ENCODE results near the gene CCDC40. TPM values are rescaled to one million over a fixed set of nuclear protein-coding genes. Genes with fewer than 3 reads are reported as not detected.

CCDC40 gene
- total and polyA plus RNA-seq, 9 of the 15 experiments (the other 6 are each of a cell fraction or from before 2014, with no cell fraction given) = 0.07 to 0.33 TPM; not detected in 7

GRCh38 chr17:80063830-80064585, 27.6 kb downstream of the CCDC40 start:
- Histone ChIP-seq H3K9me3 (replicated peaks; ENCODE audit: control insufficient read depth, insufficient read depth, low read depth, low read length) (no peaks in the 10 kb centered on the region), H3K4me3 (no peak overlapping the region), H3K9me1 (ENCODE audit: control insufficient read depth, insufficient read depth, low read length) (no peaks in the 10 kb centered on the region), H3K79me2 (ENCODE audit: control insufficient read depth, insufficient read depth, low read length) (no peaks in the 10 kb centered on the region), H3K4me1 (replicated peaks in 1 of 2; ENCODE audit: control insufficient read depth in 2 of 2, insufficient read depth in 2 of 2, low read length in 2 of 2) (peaks cover 15 to 19% of the 10 kb centered on the region in 2 experiments), H3K27me3 (ENCODE audit: control insufficient read depth in 2 of 2, insufficient read depth in 2 of 2, low read length in 2 of 2) (peaks cover 12 to 54% of the 10 kb centered on the region in 2 experiments), H3K4me2 (ENCODE audit: insufficient read depth, low read length) (peak overlapping the region; percentile 55), H2AFZ (ENCODE audit: low read depth, low read length) (peak overlapping the region; percentile 87), H3K36me3 (ENCODE audit: control insufficient read depth, insufficient read depth, low read length) (no peaks in the 10 kb centered on the region), H4K20me1 (replicated peaks; ENCODE audit: control insufficient read depth, insufficient read depth, low read length) (no peaks in the 10 kb centered on the region), H3K9ac (ENCODE audit: insufficient read depth in 1 of 2, low read depth in 2 of 2, low read length in 2 of 2) (peak overlapping the region in 1 of 2 experiments; percentile 23; a peak in 1 of 4 replicates), H3K27ac (ENCODE audit: extremely low read depth, low read depth, low read length) (no peak overlapping the region)
- DNase-seq (ENCODE audit: extremely low read depth in 1 of 4, low spot score in 3 of 4) = peak; percentile 65 to 73 (median 68)
- POLR2A ChIA-PET = interaction anchor here (0.6 kb wide), 1 partner anchor 594 kb away, joined by 3 read pairs; no protein-coding TSS in a partner anchor
- in situ Hi-C loops (cut with MboI) (no loop called here), intact Hi-C loops (cut with micrococcal nuclease) (no loop called here)
- ATAC-seq = peak; percentile 85
- 23% methylated on average over 27 of the region's 27 CpGs for WGBS (ENCODE audit: insufficient coverage, low coverage, missing lambda C conversion rate)
- no TSS peak for BruUV-seq (replicated peaks)
- peak; percentile 79 for FAIRE-seq
- CTCF ChIA-PET (ENCODE audit: low intra/inter-chr PET ratio) = no interaction called here
- TF ChIP-seq FOSL1 (tag; conservative IDR thresholded peaks at IDR 0.05) = peak; percentile 85
- no peak for TF ChIP-seq KDM4B (IDR thresholded peaks at IDR 0.05; ENCODE audit: borderline replicate concordance in 2 of 2, low read depth in 1 of 2)
- TF ChIP-seq NELFE (IDR thresholded peaks at IDR 0.05; ENCODE audit: insufficient read depth, insufficient read length) = no peak
- peak; percentile 28 to 37; a peak in 1 of 4 replicates for TF ChIP-seq NRF1 (conservative IDR thresholded peaks at IDR 0.05 in 1 of 2, IDR thresholded peaks at IDR 0.05 in 1 of 2)
- peak; percentile 20; the same call in 1 of the 2 replicates for TF ChIP-seq MECOM (CRISPR knock-in tag; IDR thresholded peaks at IDR 0.05)
- TF ChIP-seq NFE2 (IDR thresholded peaks at IDR 0.05; ENCODE audit: low read depth) = peak; percentile 90
- no peak for TF ChIP-seq NR3C1 (CRISPR knock-in tag; IDR thresholded peaks at IDR 0.05)
- TF ChIP-seq MNT (conservative IDR thresholded peaks at IDR 0.05) = no peak
- TF ChIP-seq JUNB (CRISPR knock-in tag; conservative IDR thresholded peaks at IDR 0.05) = peak; percentile 65
- no peak for TF ChIP-seq KLF1 (tag; IDR thresholded peaks at IDR 0.05)
- TF ChIP-seq CBFA2T3 (IDR thresholded peaks at IDR 0.05) = no peak
- TF ChIP-seq SMAD2 (IDR thresholded peaks at IDR 0.05; ENCODE audit: low read depth, low read length) = no peak
- TF ChIP-seq ZNF384 (IDR thresholded peaks at IDR 0.05; ENCODE audit: low read depth, low read length) = no peak
- peak; percentile 68 for TF ChIP-seq MAFF (IDR thresholded peaks at IDR 0.05; ENCODE audit: low read length)
- peak; percentile 42; the same call in 1 of the 2 replicates for TF ChIP-seq SMARCE1 (IDR thresholded peaks at IDR 0.05)
- TF ChIP-seq JUN (IDR thresholded peaks at IDR 0.05; ENCODE audit: borderline replicate concordance, low read depth, low read length) = peak; percentile 67; the same call in 1 of the 2 replicates
- TF ChIP-seq JUN (CRISPR knock-in tag; IDR thresholded peaks at IDR 0.05; ENCODE audit: borderline replicate concordance) = no peak
- no peak for TF ChIP-seq ZNF639 (CRISPR knock-in tag; conservative IDR thresholded peaks at IDR 0.05 in 1 of 2, IDR thresholded peaks at IDR 0.05 in 1 of 2)

All from K562 (cell line).